Esophagus squamous epithelium (tissue), 5 donors: ENCODE data around the gene ERG. TPM values are rescaled to one million over a fixed set of nuclear protein-coding genes. Genes with fewer than 3 reads are reported as not detected.

ENCODE experiments used
- DNase-seq: peaks from one replicate; lab custom pipeline; 2025; lab: John Stamatoyannopoulos, UW
- H3K27ac ChIP-seq, 4 donors: fragments of 200-600 bp; sonication (generic); one replicate each; pipeline ENCODE4 v1.5.1; 2016 to 2019; ENCODE audit warnings: mild to moderate bottlenecking in 1 of 4
- H3K27me3 ChIP-seq, 4 donors: fragments of 200-600 bp; sonication (generic); 1 replicate in 3 of 4; 2 replicates in 1 of 4; pipeline versions ENCODE4 v1.5.1 to v1.6.0; 2017 to 2021; ENCODE audit warnings: antibody characterized with exemption in 1 of 4
- H3K36me3 ChIP-seq, 3 donors: fragments of 200-600 bp; sonication (generic); one replicate each; pipeline ENCODE4 v1.5.1; 2016 to 2019
- H3K4me1 ChIP-seq, 3 donors: fragments of 200-600 bp; sonication (generic); one replicate each; pipeline ENCODE4 v1.5.1; 2017 to 2019
- H3K4me3 ChIP-seq, 4 donors: fragments of 200-600 bp; sonication (generic); 1 replicate in 3 of 4; 2 replicates in 1 of 4; pipeline ENCODE4 v1.5.1; 2016 to 2019; ENCODE audit warnings: mild to moderate bottlenecking in 2 of 4, moderate library complexity in 1 of 4
- H3K9me3 ChIP-seq, 3 donors: fragments of 200-600 bp; sonication (generic); one replicate each; pipeline ENCODE4 v1.5.1; 2016 to 2019
- POLR2A ChIP-seq, 4 donors: fragments of 450-650 bp; IDR thresholded peaks; one replicate each; pipeline ENCODE4 v1.6.1; 2017; ENCODE audit warnings: antibody characterized with exemption in 4 of 4, mild to moderate bottlenecking in 4 of 4, moderate library complexity in 3 of 4
- WGBS, 2 donors: methylation state at CpG; one replicate each; pipeline ENCODE4 v1.1.5; 2018; 5-methylcytosine and 5-hydroxymethylcytosine counted together
- intact Hi-C: fragments of 100-400 bp; cut with DNase I; formaldehyde crosslinking; loops from one replicate; pipeline ENCODE4 v1.15.0; 2022
- total RNA-seq, 4 donors: library from RNA; depleted of rRNA; stranded (reverse); fragments of >200 nt; gene quantifications; one replicate each; pipeline ENCODE4 v1.1.0, GENCODE V29; 2016
- TF ChIP-seq, protein P1 (sequence below), 6 experiments: fragments of 450-650 bp in 4 of 6; fragments of 200-600 bp in 2 of 6; sonication (generic) in 2 of 6; IDR thresholded peaks; one replicate each; pipeline ENCODE4 v1.5.1; 2016 to 2019; ENCODE audit warnings: antibody characterized with exemption in 6 of 6, mild to moderate bottlenecking in 4 of 6, moderate library complexity in 4 of 6
- donor health status: DM: yes; HTN: yes; CAD: no.

The ERG gene
- total RNA-seq, 4 donors from 2014 or later, result 2.5 to 10.9 (median 8.4) TPM

DNA sequence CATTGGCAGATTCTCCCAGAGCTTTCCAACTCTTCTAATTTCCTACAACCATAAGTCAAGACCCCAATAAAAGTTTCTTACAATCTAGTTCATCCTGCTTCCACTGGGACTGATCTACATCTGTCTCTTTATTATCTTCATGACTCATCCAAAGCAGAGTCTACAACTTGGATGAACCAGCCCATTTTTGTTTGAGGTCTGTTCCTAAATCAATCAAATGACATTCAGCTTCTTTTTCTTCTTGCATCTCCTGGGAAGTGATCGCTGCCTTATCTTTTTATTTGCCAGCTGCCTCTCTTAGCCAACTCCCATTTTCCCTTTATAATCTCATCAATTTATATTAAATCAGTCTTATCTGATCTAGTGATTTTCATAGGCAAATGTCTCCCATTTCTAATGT is 105.6 kb downstream of the ERG start:
- H3K4me3 ChIP-seq, result no peak overlapping the region
- intact Hi-C loops, result no loop called here
- peaks cover 0 to 1% (median 0%) of the 10 kb centered on the region in 3 donors for H3K36me3 ChIP-seq
- no peaks in the 10 kb centered on the region for H3K4me1 ChIP-seq
- no peaks in the 10 kb centered on the region for H3K27me3 ChIP-seq
- H3K9me3 ChIP-seq, result no peaks in the 10 kb centered on the region
- TF ChIP-seq, protein P1, sequence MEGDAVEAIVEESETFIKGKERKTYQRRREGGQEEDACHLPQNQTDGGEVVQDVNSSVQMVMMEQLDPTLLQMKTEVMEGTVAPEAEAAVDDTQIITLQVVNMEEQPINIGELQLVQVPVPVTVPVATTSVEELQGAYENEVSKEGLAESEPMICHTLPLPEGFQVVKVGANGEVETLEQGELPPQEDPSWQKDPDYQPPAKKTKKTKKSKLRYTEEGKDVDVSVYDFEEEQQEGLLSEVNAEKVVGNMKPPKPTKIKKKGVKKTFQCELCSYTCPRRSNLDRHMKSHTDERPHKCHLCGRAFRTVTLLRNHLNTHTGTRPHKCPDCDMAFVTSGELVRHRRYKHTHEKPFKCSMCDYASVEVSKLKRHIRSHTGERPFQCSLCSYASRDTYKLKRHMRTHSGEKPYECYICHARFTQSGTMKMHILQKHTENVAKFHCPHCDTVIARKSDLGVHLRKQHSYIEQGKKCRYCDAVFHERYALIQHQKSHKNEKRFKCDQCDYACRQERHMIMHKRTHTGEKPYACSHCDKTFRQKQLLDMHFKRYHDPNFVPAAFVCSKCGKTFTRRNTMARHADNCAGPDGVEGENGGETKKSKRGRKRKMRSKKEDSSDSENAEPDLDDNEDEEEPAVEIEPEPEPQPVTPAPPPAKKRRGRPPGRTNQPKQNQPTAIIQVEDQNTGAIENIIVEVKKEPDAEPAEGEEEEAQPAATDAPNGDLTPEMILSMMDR (IDR thresholded peaks at IDR 0.05), result no peak
- TF ChIP-seq POLR2A (IDR thresholded peaks at IDR 0.05), result no peak
- no peak overlapping the region for H3K27ac ChIP-seq
- WGBS, 2 donors, result 74 to 87% methylated on average over 1 of the region's 1 CpG
- DNase-seq, result no peak

DNA sequence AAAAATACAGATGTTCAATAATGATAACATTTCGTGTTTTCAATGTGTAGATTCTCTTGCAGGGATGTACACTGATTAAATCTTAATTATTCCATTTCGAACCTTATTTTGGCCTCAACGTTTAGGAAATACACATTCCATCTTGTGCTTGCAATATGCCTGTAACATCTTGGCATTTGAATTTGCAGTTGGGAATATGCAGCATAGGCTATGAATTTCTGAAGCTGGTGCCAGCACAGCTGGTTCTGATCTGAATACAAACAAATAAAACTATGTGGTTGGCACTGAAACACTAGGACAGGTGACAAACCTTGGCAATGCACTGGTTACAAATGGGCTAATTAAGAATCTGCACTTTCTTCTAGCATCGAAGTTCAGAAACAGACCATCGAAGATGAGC is 108.4 kb downstream of the ERG start:
- Histone ChIP-seq H3K36me3 (peaks cover 0 to 5% (median 0%) of the 10 kb centered on the region in 3 donors), H3K4me1 (no peaks in the 10 kb centered on the region), H3K9me3 (no peaks in the 10 kb centered on the region), H3K4me3 (no peak overlapping the region), H3K27me3 (no peaks in the 10 kb centered on the region), H3K27ac (no peak overlapping the region)
- WGBS, 2 donors, result 73 to 76% methylated on average over 5 of the region's 5 CpGs
- no peak for DNase-seq
- intact Hi-C loops, result no loop called here
- TF ChIP-seq, protein P1 (IDR thresholded peaks at IDR 0.05), result no peak
- TF ChIP-seq POLR2A (IDR thresholded peaks at IDR 0.05), result no peak

DNA sequence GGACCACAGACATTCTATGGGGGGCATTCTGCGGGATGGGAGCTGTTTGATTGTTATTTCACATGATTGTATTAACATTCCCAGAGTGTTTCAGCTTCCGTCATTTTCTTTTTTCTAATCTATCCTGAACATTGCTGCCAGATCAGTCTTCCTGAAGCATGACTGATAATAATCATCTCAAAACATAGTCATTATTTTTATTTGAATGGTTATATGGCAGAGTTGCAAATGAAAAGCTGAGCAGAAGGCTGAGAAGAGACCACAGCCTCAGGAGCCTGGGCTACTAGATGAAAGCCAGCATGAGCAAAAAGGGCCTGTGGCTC is 109.0 kb downstream of the ERG start:
- no peak for DNase-seq
- H3K4me3 ChIP-seq, result no peak overlapping the region
- H3K27ac ChIP-seq, result no peak overlapping the region
- H3K9me3 ChIP-seq, result no peaks in the 10 kb centered on the region
- intact Hi-C loops, result no loop called here
- WGBS, 2 donors, result 73 to 83% methylated on average over 2 of the region's 2 CpGs
- no peaks in the 10 kb centered on the region for H3K27me3 ChIP-seq
- no peak for TF ChIP-seq POLR2A (IDR thresholded peaks at IDR 0.05)
- TF ChIP-seq, protein P1 (IDR thresholded peaks at IDR 0.05), result no peak
- H3K4me1 ChIP-seq, result no peaks in the 10 kb centered on the region
- peaks cover 0 to 5% (median 0%) of the 10 kb centered on the region in 3 donors for H3K36me3 ChIP-seq

DNA sequence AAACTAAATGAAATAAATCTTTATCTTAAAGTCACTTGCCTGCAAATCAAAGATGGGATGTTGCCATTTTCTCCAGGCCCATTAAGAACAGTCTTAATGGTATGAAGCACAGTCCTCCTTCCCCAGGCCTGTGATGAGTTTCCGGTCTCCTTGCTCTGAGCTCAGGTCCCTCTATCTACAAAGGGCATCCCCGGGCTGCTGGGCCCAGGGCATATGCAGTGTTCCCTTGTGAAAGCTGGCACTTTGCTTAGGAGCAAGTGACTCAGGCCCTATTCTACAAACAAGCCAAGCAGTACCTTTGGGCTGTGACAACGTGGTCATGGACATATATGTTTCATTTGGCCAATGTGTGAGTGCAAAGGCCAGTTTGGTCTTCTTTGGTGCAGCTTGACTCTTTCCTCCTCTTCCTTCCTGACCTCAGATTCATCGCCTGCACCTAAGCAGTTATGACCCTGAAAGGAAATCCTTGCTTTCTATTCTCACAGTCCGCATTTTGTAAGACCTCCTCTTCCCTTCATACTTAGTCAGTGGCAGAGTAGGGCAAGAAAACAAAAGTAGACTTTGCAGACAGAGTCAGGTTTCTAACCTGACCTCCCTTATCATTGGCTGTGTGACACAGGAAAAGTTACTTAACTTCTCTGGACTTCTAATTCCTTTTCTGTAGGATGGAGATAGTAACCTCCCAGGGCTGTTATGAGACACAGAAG is 109.5 kb downstream of the ERG start:
- H3K9me3 ChIP-seq, result no peaks in the 10 kb centered on the region
- peaks cover 0 to 3% (median 0%) of the 10 kb centered on the region in 3 donors for H3K4me1 ChIP-seq
- TF ChIP-seq, protein P1 (IDR thresholded peaks at IDR 0.05), result no peak
- no peak for TF ChIP-seq POLR2A (IDR thresholded peaks at IDR 0.05)
- 61 to 69% methylated on average over 5 of the region's 5 CpGs for WGBS, 2 donors
- H3K4me3 ChIP-seq, result no peak overlapping the region
- intact Hi-C loops, result no loop called here
- peaks cover 0 to 5% (median 0%) of the 10 kb centered on the region in 3 donors for H3K36me3 ChIP-seq
- no peak overlapping the region for H3K27ac ChIP-seq
- H3K27me3 ChIP-seq, result no peaks in the 10 kb centered on the region
- no peak for DNase-seq

DNA sequence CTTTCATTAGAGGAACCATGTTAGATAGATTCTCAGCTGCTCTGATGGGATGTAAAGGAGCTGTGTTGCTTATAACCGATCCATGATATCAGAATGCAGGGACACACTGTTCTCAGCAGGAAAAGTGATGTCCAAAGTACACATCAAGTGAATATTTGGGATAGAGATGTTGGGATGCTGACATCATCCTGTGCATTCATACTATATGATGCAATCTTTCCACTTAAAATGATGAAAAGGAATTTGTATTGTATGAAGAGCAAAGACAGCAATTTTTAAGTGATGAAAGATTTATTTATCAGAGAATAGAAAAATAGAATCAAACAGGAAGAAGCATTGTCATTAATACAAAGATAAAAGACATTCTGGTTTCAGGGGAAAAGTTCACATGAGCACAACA is 110.1 kb downstream of the ERG start:
- TF ChIP-seq, protein P1 (IDR thresholded peaks at IDR 0.05), result no peak
- no peak for TF ChIP-seq POLR2A (IDR thresholded peaks at IDR 0.05)
- Histone ChIP-seq H3K9me3 (no peaks in the 10 kb centered on the region), H3K4me3 (no peak overlapping the region), H3K4me1 (peaks cover 0 to 3% (median 0%) of the 10 kb centered on the region in 3 donors), H3K36me3 (peaks cover 0 to 11% (median 0%) of the 10 kb centered on the region in 3 donors), H3K27ac (no peak overlapping the region), H3K27me3 (no peaks in the 10 kb centered on the region)
- 67 to 100% methylated on average over 1 of the region's 1 CpG for WGBS, 2 donors
- DNase-seq, result no peak
- intact Hi-C loops, result no loop called here
